Smooth muscle cell (in vitro differentiated cells): ENCODE measurements around the gene DDOST. TPM values are rescaled to one million over a fixed set of nuclear protein-coding genes. Genes with fewer than 3 reads are reported as not detected.
"Not testable (repeated sequence)": the region's sequence is repeated elsewhere in the genome, so short reads cannot be mapped to it uniquely, and the experiment has no call there.

Experiments
- DNase-seq: peaks from one replicate; lab custom pipeline; 2025; ENCODE audit not compliant: unreplicated experiment; lab: John Stamatoyannopoulos, UW
- H2AFZ ChIP-seq: fragments of 200-600 bp; sonication (generic); 2 replicates; pipeline ENCODE4 v1.6.0; 2016; ENCODE audit warnings: antibody characterized with exemption, low read depth, mild to moderate bottlenecking
- H3F3A ChIP-seq: fragments of 200-600 bp; sonication (generic); 2 replicates; pipeline ENCODE4 v1.6.0; 2017; ENCODE audit warnings: antibody characterized with exemption, low read depth
- H3K27ac ChIP-seq: fragments of 200-600 bp; sonication (generic); 2 replicates; pipeline ENCODE4 v1.5.1; 2016; ENCODE audit warnings: low read depth, mild to moderate bottlenecking
- H3K27me3 ChIP-seq: fragments of 200-600 bp; sonication (generic); 2 replicates; pipeline ENCODE4 v1.6.1; 2016; ENCODE audit warnings: low read depth, mild to moderate bottlenecking
- H3K36me3 ChIP-seq: fragments of 200-600 bp; sonication (generic); 2 replicates; pipeline ENCODE4 v1.5.1; 2016; ENCODE audit warnings: low read depth
- H3K4me1 ChIP-seq: fragments of 200-600 bp; sonication (generic); 2 replicates; pipeline ENCODE4 v1.5.1; 2016; ENCODE audit warnings: low read depth
- H3K4me2 ChIP-seq: fragments of 200-600 bp; sonication (generic); 2 replicates; pipeline ENCODE4 v1.6.0; 2016; ENCODE audit warnings: mild to moderate bottlenecking
- H3K4me3 ChIP-seq: fragments of 200-600 bp; sonication (generic); 2 replicates; pipeline ENCODE4 v1.5.1; 2016; ENCODE audit warnings: mild to moderate bottlenecking
- H3K79me2 ChIP-seq: fragments of 200-600 bp; sonication (generic); 2 replicates; pipeline ENCODE4 v1.6.0; 2016; ENCODE audit warnings: low read depth, mild to moderate bottlenecking
- H3K9ac ChIP-seq: fragments of 200-600 bp; sonication (generic); 2 replicates; pipeline ENCODE4 v1.6.0; 2016; ENCODE audit warnings: low read depth
- H3K9me3 ChIP-seq: fragments of 200-600 bp; sonication (generic); replicated peaks from 2 replicates; pipeline ENCODE4 v1.5.1; 2016; ENCODE audit warnings: low read depth
- H4K20me1 ChIP-seq: fragments of 200-600 bp; sonication (generic); 2 replicates; pipeline ENCODE4 v1.6.0; 2016; ENCODE audit warnings: low read depth
- WGBS: methylation state at CpG from one replicate; pipeline ENCODE4 v1.1.7; 2016; ENCODE audit warnings: low lambda C conversion rate; 5-methylcytosine and 5-hydroxymethylcytosine counted together
- polyA plus RNA-seq: library from polyadenylated mRNA; unstranded; fragments of >200 nt; fragmentation: Nextera tagmentation; extraction: Ambion mirVana; gene quantifications from 2 replicates; pipeline ENCODE4 v1.2.1, GENCODE V29; 2016
- total RNA-seq: library from RNA; depleted of rRNA; stranded (reverse); fragments of >200 nt; gene quantifications from 2 replicates; pipeline ENCODE4 v1.2.3, GENCODE V29; 2014
- TF ChIP-seq, protein P1 (sequence below): fragments of 200-600 bp; sonication (generic); IDR thresholded peaks from 2 replicates; pipeline ENCODE4 v1.5.1; 2017; ENCODE audit warnings: borderline replicate concordance, mild to moderate bottlenecking, antibody characterized with exemption; ENCODE audit not compliant: insufficient read depth, poor library complexity, severe bottlenecking

The DDOST gene
- total and polyA plus RNA-seq, 2 experiments from 2014 or later, result 267 to 439 TPM

GRCh38 chr1:20681999-20682398, 20.8 kb upstream of the DDOST start:
- no peak for DNase-seq
- 95% methylated on average over 9 of the region's 9 CpGs for WGBS
- TF ChIP-seq, protein P1, sequence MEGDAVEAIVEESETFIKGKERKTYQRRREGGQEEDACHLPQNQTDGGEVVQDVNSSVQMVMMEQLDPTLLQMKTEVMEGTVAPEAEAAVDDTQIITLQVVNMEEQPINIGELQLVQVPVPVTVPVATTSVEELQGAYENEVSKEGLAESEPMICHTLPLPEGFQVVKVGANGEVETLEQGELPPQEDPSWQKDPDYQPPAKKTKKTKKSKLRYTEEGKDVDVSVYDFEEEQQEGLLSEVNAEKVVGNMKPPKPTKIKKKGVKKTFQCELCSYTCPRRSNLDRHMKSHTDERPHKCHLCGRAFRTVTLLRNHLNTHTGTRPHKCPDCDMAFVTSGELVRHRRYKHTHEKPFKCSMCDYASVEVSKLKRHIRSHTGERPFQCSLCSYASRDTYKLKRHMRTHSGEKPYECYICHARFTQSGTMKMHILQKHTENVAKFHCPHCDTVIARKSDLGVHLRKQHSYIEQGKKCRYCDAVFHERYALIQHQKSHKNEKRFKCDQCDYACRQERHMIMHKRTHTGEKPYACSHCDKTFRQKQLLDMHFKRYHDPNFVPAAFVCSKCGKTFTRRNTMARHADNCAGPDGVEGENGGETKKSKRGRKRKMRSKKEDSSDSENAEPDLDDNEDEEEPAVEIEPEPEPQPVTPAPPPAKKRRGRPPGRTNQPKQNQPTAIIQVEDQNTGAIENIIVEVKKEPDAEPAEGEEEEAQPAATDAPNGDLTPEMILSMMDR, result no peak

DNA sequence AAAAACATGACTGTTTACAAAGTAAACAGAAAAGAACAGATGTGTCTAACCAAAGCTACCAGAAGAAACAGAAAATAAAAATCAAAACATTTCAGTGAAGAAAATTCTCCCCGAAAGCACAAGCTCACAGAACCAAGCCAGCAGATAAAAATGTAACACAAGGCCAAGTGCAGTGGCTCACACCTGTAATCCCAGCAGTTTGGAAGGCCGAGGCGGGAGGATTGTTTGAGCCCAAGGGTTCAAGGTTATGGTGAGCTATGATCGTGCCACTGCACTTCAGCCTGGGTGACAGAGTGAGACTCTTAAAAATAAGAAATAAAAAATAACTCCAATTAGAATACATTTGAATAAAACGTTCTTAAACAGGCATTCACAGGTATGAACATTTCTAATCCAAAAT, 19.1 kb upstream of the DDOST start:
- Histone ChIP-seq H2AFZ (no peak overlapping the region), H3K4me2 (no peak overlapping the region), H3F3A (no peaks in the 10 kb centered on the region), H3K79me2 (no peaks in the 10 kb centered on the region), H3K9me3 (no peaks in the 10 kb centered on the region), H4K20me1 (no peaks in the 10 kb centered on the region), H3K9ac (no peak overlapping the region), H3K27me3 (no peaks in the 10 kb centered on the region), H3K4me3 (no peak overlapping the region), H3K27ac (no peak overlapping the region), H3K36me3 (no peaks in the 10 kb centered on the region), H3K4me1 (no peaks in the 10 kb centered on the region)
- TF ChIP-seq, protein P1, result no peak
- DNase-seq, result no peak
- WGBS, result 92% methylated on average over 5 of the region's 5 CpGs

More at GRCh38 chr1:20681999-20682398, 20.8 kb upstream of the DDOST start:
- no peaks in the 10 kb centered on the region for H3K79me2 ChIP-seq
- H4K20me1 ChIP-seq, result no peaks in the 10 kb centered on the region
- H3K36me3 ChIP-seq, result no peaks in the 10 kb centered on the region
- no peak overlapping the region for H3K4me3 ChIP-seq
- no peaks in the 10 kb centered on the region for H3K27me3 ChIP-seq
- H2AFZ ChIP-seq, result no peak overlapping the region
- no peak overlapping the region for H3K4me2 ChIP-seq
- H3K9me3 ChIP-seq, result no peaks in the 10 kb centered on the region
- H3K9ac ChIP-seq, result no peak overlapping the region
- H3K4me1 ChIP-seq, result no peaks in the 10 kb centered on the region
- no peaks in the 10 kb centered on the region for H3F3A ChIP-seq
- no peak overlapping the region for H3K27ac ChIP-seq

DNA sequence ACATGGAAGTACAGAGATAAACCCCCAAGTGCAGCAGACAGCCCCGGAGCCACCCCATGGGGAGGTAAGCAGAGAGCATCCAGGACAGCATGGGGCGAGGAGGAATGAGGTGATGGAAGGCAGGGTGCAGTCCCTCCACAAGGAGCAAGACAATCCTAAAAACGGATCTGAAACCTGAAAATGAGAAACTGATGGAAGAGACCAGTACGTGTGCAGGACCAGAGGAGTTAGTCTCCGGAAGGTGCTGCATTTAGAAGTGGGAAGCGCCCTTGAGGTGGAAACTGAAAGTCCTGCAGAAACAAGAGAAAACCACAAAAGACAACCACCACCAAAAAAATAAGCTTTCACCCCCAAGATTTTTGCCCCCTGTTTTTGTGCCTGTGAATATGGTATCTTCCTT, 17.4 kb upstream of the DDOST start:
- TF ChIP-seq, protein P1, result no peak
- 89% methylated on average over 6 of the region's 6 CpGs for WGBS
- no peaks in the 10 kb centered on the region for H3F3A ChIP-seq
- H3K4me3 ChIP-seq, result no peak overlapping the region
- H3K27ac ChIP-seq, result no peak overlapping the region
- no peak overlapping the region for H3K4me2 ChIP-seq
- H3K9me3 ChIP-seq, result no peaks in the 10 kb centered on the region
- no peaks in the 10 kb centered on the region for H3K36me3 ChIP-seq
- no peak for DNase-seq
- H3K79me2 ChIP-seq, result no peaks in the 10 kb centered on the region
- H3K4me1 ChIP-seq, result no peaks in the 10 kb centered on the region
- H4K20me1 ChIP-seq, result no peaks in the 10 kb centered on the region
- H3K27me3 ChIP-seq, result no peaks in the 10 kb centered on the region
- no peak overlapping the region for H3K9ac ChIP-seq
- H2AFZ ChIP-seq, result no peak overlapping the region

- not testable (repeated sequence) for H3K36me3 ChIP-seq, H3K4me3 ChIP-seq, H3K9ac ChIP-seq, H3K27me3 ChIP-seq, DNase-seq, H3K4me1 ChIP-seq, H3K27ac ChIP-seq, H3K79me2 ChIP-seq, H3F3A ChIP-seq, H3K4me2 ChIP-seq, H4K20me1 ChIP-seq, H2AFZ ChIP-seq, H3K9me3 ChIP-seq
- WGBS, result 91% methylated on average over 11 of the region's 11 CpGs
Observed at GRCh38 chr1:20673626-20674025, 12.5 kb upstream of the DDOST start.
